Natural killer cell (primary cell): ENCODE data around the gene ABCC10. TPM values are rescaled to one million over a fixed set of nuclear protein-coding genes. Genes with fewer than 3 reads are reported as not detected.
"Not testable (repeated sequence)": the region's sequence is repeated elsewhere in the genome, so short reads cannot be mapped to it uniquely, and the experiment has no call there.

Source experiments
- ATAC-seq, 3 donors: fragments of 150-1000 bp in 2 of 3; fragments of 200-7000 bp in 1 of 3; cut with Tn5 transposase; 1 replicate in 1 of 3; 2 replicates in 2 of 3; pipeline ENCODE4 v1.10.0; 2021; ENCODE audit warnings: mild to moderate bottlenecking in 2 of 3, moderate library complexity in 2 of 3
- DNase-seq, 2 donors: peaks; one replicate each; pipeline versions ENCODE4 v3.0.0 to v3.0.0-alpha.2; 2013 to 2021; ENCODE audit warnings: mixed read lengths in 1 of 2
- H3K27ac ChIP-seq: one replicate; pipeline ENCODE4 v1.5.1; 2013; ENCODE audit warnings: mild to moderate bottlenecking, low read length
- H3K27me3 ChIP-seq: one replicate; pipeline ENCODE4 v1.6.1; 2013; ENCODE audit warnings: low read length; ENCODE audit not compliant: control insufficient read depth, insufficient read depth
- H3K36me3 ChIP-seq: one replicate; pipeline ENCODE4 v1.6.1; 2013; ENCODE audit warnings: low read length; ENCODE audit not compliant: control insufficient read depth, insufficient read depth
- H3K4me1 ChIP-seq: one replicate; pipeline ENCODE4 v1.6.1; 2013; ENCODE audit warnings: low read length; ENCODE audit not compliant: control insufficient read depth, insufficient read depth
- H3K4me3 ChIP-seq: one replicate; pipeline ENCODE4 v1.5.1; 2013; ENCODE audit warnings: low read length
- H3K9me3 ChIP-seq: one replicate; pipeline ENCODE4 v1.6.1; 2013; ENCODE audit warnings: low read length; ENCODE audit not compliant: control insufficient read depth, insufficient read depth
- H3K27ac Mint-ChIP-seq, 2 donors: one replicate each; pipeline ENCODE4 v1.8.0; 2022; ENCODE audit warnings: mild to moderate bottlenecking in 2 of 2, mixed read lengths in 2 of 2, moderate library complexity in 1 of 2
- H3K27me3 Mint-ChIP-seq, 2 donors: one replicate each; pipeline ENCODE4 v1.8.0; 2022; ENCODE audit warnings: low read depth in 2 of 2, mixed read lengths in 2 of 2
- H3K36me3 Mint-ChIP-seq: one replicate; pipeline ENCODE4 v1.8.0; 2022; ENCODE audit warnings: mixed read lengths
- H3K4me1 Mint-ChIP-seq, 2 donors: one replicate each; pipeline ENCODE4 v1.8.0; 2022; ENCODE audit warnings: mixed read lengths in 2 of 2
- H3K4me3 Mint-ChIP-seq: one replicate; pipeline ENCODE4 v1.8.0; 2022; ENCODE audit warnings: mild to moderate bottlenecking, moderate library complexity, mixed read lengths
- H3K9me3 Mint-ChIP-seq, 2 donors: one replicate each; pipeline ENCODE4 v1.8.0; 2022; ENCODE audit warnings: mixed read lengths in 2 of 2
- CTCF ChIP-seq: fragments of 200-600 bp; IDR thresholded peaks from one replicate; pipeline ENCODE4 v1.8.0; 2022; ENCODE audit warnings: antibody characterized with exemption
- WGBS: methylation state at CpG from one replicate; pipeline ENCODE4 v1.1.7; 2013; ENCODE audit warnings: missing lambda C conversion rate; ENCODE audit not compliant: insufficient coverage; 5-methylcytosine and 5-hydroxymethylcytosine counted together
- intact Hi-C: fragments of 100-400 bp; cut with micrococcal nuclease; formaldehyde crosslinking; loops from one replicate; pipeline ENCODE4 v1.14.2; 2022
- total RNA-seq, 4 donors: library from RNA; stranded (reverse); fragments of 120-200 nt in 1 of 4; gene quantifications; one replicate each; pipeline versions ENCODE4 v1.2.3 to v1.2.4, GENCODE V29; 2013 to 2022

ABCC10 gene
- total RNA-seq, 3 donors from 2014 or later (not counting 1 experiment from before 2014, with no cell fraction given) = 74.6 to 90.5 (median 81.9) TPM

DNA sequence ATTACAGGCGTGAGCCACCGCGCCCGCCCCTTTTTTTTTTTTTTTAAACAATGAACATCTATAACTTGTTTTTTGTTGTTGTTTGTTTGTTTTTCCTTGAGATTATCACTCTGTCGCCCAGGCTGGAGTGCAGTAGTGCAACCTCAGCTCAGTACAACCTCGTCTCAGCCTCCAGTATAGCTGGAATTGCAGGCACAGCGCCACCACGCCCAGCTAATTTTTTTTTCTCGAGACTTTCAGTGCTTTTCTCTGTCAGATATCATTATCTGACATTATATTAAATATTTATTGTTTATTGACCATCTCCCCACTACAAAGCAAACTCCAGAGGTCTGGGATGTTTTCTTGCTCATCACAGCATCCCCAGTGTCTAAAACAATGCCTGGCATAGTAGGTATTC is 30.3 kb downstream of the ABCC10 start:
- TF ChIP-seq CTCF = no peak
- no peak overlapping the region for H3K27ac ChIP-seq
- no peaks in the 10 kb centered on the region for H3K36me3 ChIP-seq
- peaks cover 4% of the 10 kb centered on the region for H3K27me3 ChIP-seq
- H3K9me3 ChIP-seq = no peaks in the 10 kb centered on the region
- ATAC-seq (no peak), DNase-seq (no peak)
- Mint-ChIP-seq H3K36me3 (no peaks in the 10 kb centered on the region), H3K4me3 (no peak overlapping the region), H3K27me3 (peaks cover 15% of the 10 kb centered on the region in 2 donors), H3K4me1 (peaks cover 16 to 25% of the 10 kb centered on the region in 2 donors), H3K27ac (no peak overlapping the region), H3K9me3 (no peaks in the 10 kb centered on the region)
- peaks cover 16% of the 10 kb centered on the region for H3K4me1 ChIP-seq
- H3K4me3 ChIP-seq = no peak overlapping the region
- 42% methylated on average over 3 of the region's 9 CpGs for WGBS
- intact Hi-C loops = no loop called here

DNA sequence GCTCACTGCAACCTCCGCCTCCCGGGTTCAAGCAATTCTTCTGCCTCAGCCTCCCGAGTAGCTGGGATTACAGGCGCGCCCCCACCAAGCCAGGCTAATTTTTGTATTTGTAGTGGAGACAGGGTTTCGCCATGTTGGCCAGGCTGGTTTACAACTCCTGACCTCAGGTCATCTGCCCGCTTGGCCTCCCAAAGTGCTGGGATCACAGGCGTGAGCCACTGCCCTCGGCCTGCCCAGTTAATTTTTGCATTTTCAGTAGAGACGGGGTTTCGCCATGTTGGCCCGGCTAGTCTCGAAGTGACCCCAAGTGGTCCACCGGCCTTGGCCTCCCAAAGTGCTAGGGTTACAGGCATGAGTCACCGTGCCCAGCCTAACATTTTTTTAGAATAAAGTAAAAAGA is 30.8 kb downstream of the ABCC10 start:
- DNase-seq, H3K27ac Mint-ChIP-seq, H3K36me3 Mint-ChIP-seq, H3K4me3 ChIP-seq, intact Hi-C loops, H3K4me3 Mint-ChIP-seq, ATAC-seq, H3K27ac ChIP-seq, H3K9me3 Mint-ChIP-seq, H3K27me3 ChIP-seq, H3K9me3 ChIP-seq, H3K36me3 ChIP-seq: not testable (repeated sequence)
- Mint-ChIP-seq H3K27me3 (peaks cover 18 to 19% of the 10 kb centered on the region in 2 donors), H3K4me1 (peaks cover 16 to 25% of the 10 kb centered on the region in 2 donors)
- H3K4me1 ChIP-seq = peaks cover 16% of the 10 kb centered on the region
- 95% methylated on average over 15 of the region's 15 CpGs for WGBS

DNA sequence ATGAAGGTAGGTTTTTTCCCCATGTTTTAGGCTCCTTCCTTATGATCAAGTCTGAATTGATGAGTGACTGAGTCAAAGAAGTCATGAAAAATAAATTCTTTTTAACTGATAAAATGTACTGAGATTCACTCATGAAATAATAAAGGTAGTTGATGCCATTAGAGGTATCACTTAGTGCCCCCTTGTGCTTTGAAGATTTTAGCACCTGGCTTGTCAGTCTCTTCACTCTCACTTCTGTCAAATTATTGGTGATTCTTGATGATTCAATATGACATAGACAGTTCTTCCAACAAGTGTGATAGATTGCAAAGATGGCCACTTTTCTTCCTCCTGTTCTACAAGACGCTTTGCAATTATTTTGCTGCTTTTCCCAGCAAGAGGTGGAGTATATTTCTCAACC is 32.2 kb downstream of the ABCC10 start:
- H3K4me1 Mint-ChIP-seq = peaks cover 11 to 20% of the 10 kb centered on the region in 2 donors
- H3K9me3 Mint-ChIP-seq = no peaks in the 10 kb centered on the region
- 83% methylated on average over 1 of the region's 1 CpG for WGBS
- H3K27ac Mint-ChIP-seq = no peak overlapping the region
- Histone ChIP-seq H3K4me3 (no peak overlapping the region), H3K27ac (no peak overlapping the region), H3K36me3 (no peaks in the 10 kb centered on the region), H3K9me3 (no peaks in the 10 kb centered on the region), H3K27me3 (peaks cover 11% of the 10 kb centered on the region), H3K4me1 (peaks cover 12% of the 10 kb centered on the region)
- peaks cover 19 to 26% of the 10 kb centered on the region in 2 donors for H3K27me3 Mint-ChIP-seq
- intact Hi-C loops = no loop called here
- no peak overlapping the region for H3K4me3 Mint-ChIP-seq
- H3K36me3 Mint-ChIP-seq = no peaks in the 10 kb centered on the region
- DNase-seq = no peak
- no peak for TF ChIP-seq CTCF
- ATAC-seq = no peak

GRCh38 chr6:43460032-43460431 is 32.7 kb downstream of the ABCC10 start:
- no peak overlapping the region for H3K27ac ChIP-seq
- H3K27me3 ChIP-seq = peaks cover 11% of the 10 kb centered on the region
- WGBS = 77% methylated on average over 4 of the region's 4 CpGs
- no peaks in the 10 kb centered on the region for H3K9me3 Mint-ChIP-seq
- H3K4me1 ChIP-seq = peaks cover 8% of the 10 kb centered on the region
- TF ChIP-seq CTCF = no peak
- H3K4me3 ChIP-seq = no peak overlapping the region
- intact Hi-C loops = no loop called here
- H3K27me3 Mint-ChIP-seq = peaks cover 19 to 26% of the 10 kb centered on the region in 2 donors
- H3K27ac Mint-ChIP-seq = no peak overlapping the region
- ATAC-seq = no peak
- no peak overlapping the region for H3K4me3 Mint-ChIP-seq
- H3K4me1 Mint-ChIP-seq = peaks cover 8 to 15% of the 10 kb centered on the region in 2 donors
- H3K9me3 ChIP-seq = no peaks in the 10 kb centered on the region
- DNase-seq = no peak
- no peaks in the 10 kb centered on the region for H3K36me3 ChIP-seq
- H3K36me3 Mint-ChIP-seq = no peaks in the 10 kb centered on the region
